Stimulated activated CD4-positive, alpha-beta T cell treated with anti-CD3 and anti-CD28 coated beads, Interleukin-4, amount 100 ng/mL, for 1 hour (primary cell): Measurements from ENCODE around the gene ANKS1B.
"Not testable (repeated sequence)": the region's sequence is repeated elsewhere in the genome, so short reads cannot be mapped to it uniquely, and the experiment has no call there.

ENCODE experiments used
- DNase-seq: peaks from one replicate; pipeline ENCODE4 v3.0.0-alpha.2; 2020

Gene ANKS1B

GRCh38 chr12:98837134-98837752 lies 1147.5 kb downstream of the ANKS1B start:
- not testable (repeated sequence) for DNase-seq

- no peak for DNase-seq
Observed at GRCh38 chr12:98830657-98831056, 1154.1 kb downstream of the ANKS1B start.

- no peak for DNase-seq
Observed at GRCh38 chr12:98828802-98829600, 1155.7 kb downstream of the ANKS1B start.

GRCh38 chr12:98823012-98823411 lies 1161.7 kb downstream of the ANKS1B start:
- no peak for DNase-seq

- no peak for DNase-seq
Observed at GRCh38 chr12:98821866-98822265, 1162.9 kb downstream of the ANKS1B start.

GRCh38 chr12:98821232-98821631 lies 1163.5 kb downstream of the ANKS1B start:
- no peak for DNase-seq

GRCh38 chr12:98819821-98820404 lies 1164.8 kb downstream of the ANKS1B start:
- no peak for DNase-seq

GRCh38 chr12:98819071-98819470 lies 1165.7 kb downstream of the ANKS1B start:
- no peak for DNase-seq

- no peak for DNase-seq
Observed at GRCh38 chr12:98818239-98818638, 1166.5 kb downstream of the ANKS1B start.

GRCh38 chr12:98817742-98818141 lies 1167.0 kb downstream of the ANKS1B start:
- DNase-seq = no peak

- DNase-seq = no peak
Observed at GRCh38 chr12:98816720-98817119, 1168.0 kb downstream of the ANKS1B start.

- DNase-seq = no peak
Observed at GRCh38 chr12:98814254-98814653, 1170.5 kb downstream of the ANKS1B start.

GRCh38 chr12:98812225-98812624 lies 1172.5 kb downstream of the ANKS1B start:
- no peak for DNase-seq

- no peak for DNase-seq
Observed at GRCh38 chr12:98808243-98808875, 1176.4 kb downstream of the ANKS1B start.

GRCh38 chr12:98807187-98807586 lies 1177.5 kb downstream of the ANKS1B start:
- no peak for DNase-seq

GRCh38 chr12:98803468-98804209 lies 1181.1 kb downstream of the ANKS1B start:
- DNase-seq = no peak

GRCh38 chr12:98799822-98800221 lies 1184.9 kb downstream of the ANKS1B start:
- no peak for DNase-seq

GRCh38 chr12:98799146-98799810 lies 1185.5 kb downstream of the ANKS1B start:
- DNase-seq = no peak

- DNase-seq = no peak
Observed at GRCh38 chr12:98797200-98797599, 1187.5 kb downstream of the ANKS1B start.

- no peak for DNase-seq
Observed at GRCh38 chr12:98796745-98797144, 1188.0 kb downstream of the ANKS1B start.

GRCh38 chr12:98793121-98793520 lies 1191.6 kb downstream of the ANKS1B start:
- DNase-seq = no peak

GRCh38 chr12:98791406-98791805 lies 1193.3 kb downstream of the ANKS1B start:
- no peak for DNase-seq
